ENCODE measurements around the gene POGLUT3. TPM values are rescaled to one million over a fixed set of nuclear protein-coding genes. Genes with fewer than 3 reads are reported as not detected.

Gene POGLUT3, protein sequence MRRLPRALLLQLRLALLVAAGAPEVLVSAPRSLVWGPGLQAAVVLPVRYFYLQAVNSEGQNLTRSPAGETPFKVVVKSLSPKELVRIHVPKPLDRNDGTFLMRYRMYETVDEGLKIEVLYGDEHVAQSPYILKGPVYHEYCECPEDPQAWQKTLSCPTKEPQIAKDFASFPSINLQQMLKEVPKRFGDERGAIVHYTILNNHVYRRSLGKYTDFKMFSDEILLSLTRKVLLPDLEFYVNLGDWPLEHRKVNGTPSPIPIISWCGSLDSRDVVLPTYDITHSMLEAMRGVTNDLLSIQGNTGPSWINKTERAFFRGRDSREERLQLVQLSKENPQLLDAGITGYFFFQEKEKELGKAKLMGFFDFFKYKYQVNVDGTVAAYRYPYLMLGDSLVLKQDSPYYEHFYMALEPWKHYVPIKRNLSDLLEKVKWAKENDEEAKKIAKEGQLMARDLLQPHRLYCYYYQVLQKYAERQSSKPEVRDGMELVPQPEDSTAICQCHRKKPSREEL
- total RNA-seq = 25.3 and 31.6 TPM in 2 replicates

DNA sequence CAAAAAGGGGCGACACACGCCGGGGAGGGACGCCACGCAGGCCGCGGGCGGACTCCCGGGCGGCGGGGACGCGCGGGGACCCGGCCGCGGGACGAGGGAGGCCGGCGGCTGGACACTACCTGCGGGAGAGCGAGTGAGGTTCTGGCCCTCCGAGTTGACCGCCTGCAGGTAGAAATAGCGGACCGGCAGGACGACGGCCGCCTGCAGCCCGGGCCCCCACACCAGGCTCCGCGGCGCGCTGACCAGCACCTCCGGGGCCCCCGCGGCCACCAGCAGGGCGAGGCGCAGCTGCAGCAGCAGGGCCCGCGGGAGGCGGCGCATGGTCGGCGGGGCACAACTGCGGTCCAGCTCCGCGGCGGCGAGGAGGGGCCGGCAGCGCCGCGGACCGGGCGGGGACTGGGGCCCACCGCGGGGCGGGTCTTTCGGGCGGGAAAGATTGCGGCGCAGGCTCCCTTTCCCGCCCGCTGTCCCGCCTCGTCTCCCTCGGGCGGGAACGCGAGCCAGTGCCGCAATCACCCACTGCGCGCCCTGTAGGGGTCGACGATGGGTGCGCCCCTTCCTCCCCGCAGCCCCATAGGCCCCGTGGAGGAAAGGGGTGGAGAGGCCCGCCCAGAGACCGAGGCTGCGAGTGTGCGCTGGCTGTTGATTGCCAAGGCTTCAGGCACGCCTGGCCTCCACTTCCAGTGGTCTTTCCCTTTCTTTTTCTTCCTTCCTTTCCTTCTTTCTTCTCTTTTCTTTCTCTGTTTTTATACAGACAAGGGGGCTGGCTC, at the start of gene POGLUT3:
Gene POGLUT3, minus strand, starts transcription at position 339 of the 770 bp plus-strand sequence. Its CDS starts 18 bp downstream, at position 321.

GRCh38 chr11:108467091-108467823, 30.9 kb downstream of the POGLUT3 start, which contains the start of gene C11orf65:
Gene C11orf65, minus strand, starts transcription at chr11:108467529. Its CDS starts 5,970 bp downstream, at chr11:108461559.

Other genes starting within 250 kb of the POGLUT3 start
- gene C11orf65, start 30.9 kb downstream of the POGLUT3 start, total RNA-seq = 0.32 TPM in 1 of 2 replicates, not detected in the other
- not detected in 2 replicates for gene EXPH5, start 95.4 kb upstream of the POGLUT3 start, total RNA-seq
- 15.6 and 24.4 TPM in 2 replicates for gene DDX10, start 166.7 kb upstream of the POGLUT3 start, total RNA-seq

Measured in cardiac atrium fibroblast (primary cell).